ENCODE results near the gene VARS1. TPM values are rescaled to one million over a fixed set of nuclear protein-coding genes. Genes with fewer than 3 reads are reported as not detected.
"Not testable (repeated sequence)": the region's sequence is repeated elsewhere in the genome, so short reads cannot be mapped to it uniquely, and the experiment has no call there.

Gene VARS1
- total RNA-seq, result 10 to 100 TPM; 84.1 to 88.4 TPM

GRCh38 chr6:31795616-31796298, at the start of gene VARS1:
TSS of gene VARS1 (minus strand) at chr6:31795752. CDS start at chr6:31795217, 535 bp downstream.
- peak; percentile 86 for DNase-seq
- Mint-ChIP-seq H3K27me3 (no peaks in the 10 kb centered on the region), H3K4me3 (peak within 1 kb of the TSS; percentile 89), H3K36me3 (ENCODE audit: low read depth) (peaks cover 38% of the 10 kb centered on the region), H3K9me3 (no peaks in the 10 kb centered on the region), H3K4me1 (peaks cover 58% of the 10 kb centered on the region), H3K27ac (peak within 1 kb of the TSS; percentile 97)
- CTCF ChIA-PET, result interaction anchor here (0.9 to 4.1 kb wide), 11 partner anchors 9 to 129 kb away, joined by 3 to 25 read pairs (median 7); partner anchors contain the start of genes HSPA1A, HSPA1L, LSM2 and MSH5
- POLR2A ChIA-PET, result interaction anchor here (0.6 to 7.4 kb wide), 23 partner anchors 8 to 254 kb away, joined by 3 to 104 read pairs (median 5); partner anchors contain the start of genes BAG6, CLIC1, DDAH2 and DDX39B

GRCh38 chr6:31844507-31844906, 49.0 kb upstream of the VARS1 start:
- ChIA-PET POLR2A (interaction anchor here (0.7 kb wide), 1 partner anchor 9 kb away, joined by 3 read pairs; no protein-coding TSS in a partner anchor), CTCF (no interaction called here)
- Mint-ChIP-seq H3K36me3 (ENCODE audit: low read depth) (peaks cover 27% of the 10 kb centered on the region), H3K27me3 (no peaks in the 10 kb centered on the region), H3K27ac (no peak overlapping the region), H3K4me1 (peaks cover 6% of the 10 kb centered on the region), H3K4me3 (no peak overlapping the region), H3K9me3 (no peaks in the 10 kb centered on the region)
- DNase-seq, result no peak

- Mint-ChIP-seq H3K27me3 (no peaks in the 10 kb centered on the region), H3K4me3 (no peak overlapping the region), H3K36me3 (ENCODE audit: low read depth) (peaks cover 49% of the 10 kb centered on the region), H3K4me1 (peaks cover 27% of the 10 kb centered on the region), H3K9me3 (no peaks in the 10 kb centered on the region), H3K27ac (no peak overlapping the region)
- CTCF ChIA-PET, result no interaction called here
- POLR2A ChIA-PET, result no interaction called here
- DNase-seq, result no peak
Measured at GRCh38 chr6:31842053-31842452, 46.5 kb upstream of the VARS1 start.

- H3K9me3 Mint-ChIP-seq, DNase-seq, H3K27me3 Mint-ChIP-seq, H3K4me3 Mint-ChIP-seq, H3K27ac Mint-ChIP-seq: not testable (repeated sequence)
- peaks cover 38% of the 10 kb centered on the region for H3K4me1 Mint-ChIP-seq
- ChIA-PET CTCF (interaction anchor here (1.3 kb wide), 1 partner anchor 110 kb away, joined by 4 read pairs; no protein-coding TSS in a partner anchor), POLR2A (interaction anchor here (1.1 to 3.0 kb wide), 4 partner anchors 12 to 33 kb away, joined by 3 to 11 read pairs (median 4); partner anchors contain the start of genes HSPA1B, LSM2 and NEU1)
- H3K36me3 Mint-ChIP-seq (ENCODE audit: low read depth), result peaks cover 64% of the 10 kb centered on the region
Measured at GRCh38 chr6:31839779-31840126, 44.2 kb upstream of the VARS1 start.

- Mint-ChIP-seq H3K9me3 (no peaks in the 10 kb centered on the region), H3K36me3 (ENCODE audit: low read depth) (peaks cover 68% of the 10 kb centered on the region)
- POLR2A ChIA-PET, result interaction anchor here (0.6 to 3.0 kb wide), 8 partner anchors 9 to 971 kb away, joined by 3 to 11 read pairs (median 3); partner anchors contain the start of genes HSPA1B, LSM2 and NEU1
Measured at GRCh38 chr6:31838968-31839367, 43.4 kb upstream of the VARS1 start.

GRCh38 chr6:31838114-31838553, 42.6 kb upstream of the VARS1 start:
- peaks cover 43% of the 10 kb centered on the region for H3K4me1 Mint-ChIP-seq
- ChIA-PET CTCF (interaction anchor here (0.6 to 1.4 kb wide), 4 partner anchors 11 to 340 kb away, joined by 3 to 5 read pairs (median 3); partner anchors contain the start of gene HSPA1B), POLR2A (interaction anchor here (0.7 to 9.1 kb wide), 4 partner anchors 25 to 154 kb away, joined by 3 to 119 read pairs (median 7); partner anchors contain the start of genes CLIC1, MSH5 and NEU1)
- H3K27me3 Mint-ChIP-seq, H3K27ac Mint-ChIP-seq, H3K9me3 Mint-ChIP-seq, DNase-seq: not testable (repeated sequence)
- peaks cover 68% of the 10 kb centered on the region for H3K36me3 Mint-ChIP-seq (ENCODE audit: low read depth)
- peak overlapping the region; percentile 81 for H3K4me3 Mint-ChIP-seq

More at GRCh38 chr6:31838968-31839367, 43.4 kb upstream of the VARS1 start:
- Mint-ChIP-seq H3K27ac (peak overlapping the region; percentile 45), H3K4me1 (peaks cover 42% of the 10 kb centered on the region), H3K27me3 (no peaks in the 10 kb centered on the region), H3K4me3 (peak overlapping the region; percentile 46)
- CTCF ChIA-PET, result interaction anchor here (1.2 to 1.4 kb wide), 4 partner anchors 11 to 185 kb away, joined by 3 to 5 read pairs (median 4); partner anchors contain the start of gene HSPA1B
- DNase-seq, result no peak

- Mint-ChIP-seq H3K27me3 (no peaks in the 10 kb centered on the region), H3K27ac (peak overlapping the region; percentile 91), H3K4me1 (peaks cover 47% of the 10 kb centered on the region), H3K4me3 (peak overlapping the region; percentile 81), H3K9me3 (no peaks in the 10 kb centered on the region), H3K36me3 (ENCODE audit: low read depth) (peaks cover 68% of the 10 kb centered on the region)
- DNase-seq, result no peak
- ChIA-PET POLR2A (interaction anchor here (1.0 to 9.1 kb wide), 10 partner anchors 10 to 177 kb away, joined by 3 to 119 read pairs (median 10); partner anchors contain the start of genes C6orf47, CLIC1, CSNK2B and GPANK1), CTCF (no interaction called here)
Measured at GRCh38 chr6:31837369-31838113, 42.0 kb upstream of the VARS1 start.

GRCh38 chr6:31836474-31837368, 41.2 kb upstream of the VARS1 start:
- Mint-ChIP-seq H3K36me3 (ENCODE audit: low read depth) (peaks cover 65% of the 10 kb centered on the region), H3K4me1 (peaks cover 49% of the 10 kb centered on the region), H3K27ac (peak overlapping the region; percentile 91), H3K9me3 (no peaks in the 10 kb centered on the region), H3K27me3 (no peaks in the 10 kb centered on the region), H3K4me3 (peak overlapping the region; percentile 81)
- DNase-seq, result no peak
- ChIA-PET POLR2A (interaction anchor here (1.0 to 9.1 kb wide), 13 partner anchors 10 to 342 kb away, joined by 3 to 119 read pairs (median 6); partner anchors contain the start of genes C6orf47, CLIC1, CSNK2B and DXO), CTCF (interaction anchor here (1.1 to 2.7 kb wide), 4 partner anchors 10 to 67 kb away, joined by 3 to 10 read pairs (median 5); partner anchors contain the start of gene HSPA1B)

- Mint-ChIP-seq H3K27ac (peak overlapping the region; percentile 91), H3K27me3 (no peaks in the 10 kb centered on the region), H3K4me3 (peak overlapping the region; percentile 81), H3K9me3 (no peaks in the 10 kb centered on the region), H3K36me3 (ENCODE audit: low read depth) (peaks cover 64% of the 10 kb centered on the region), H3K4me1 (peaks cover 55% of the 10 kb centered on the region)
- CTCF ChIA-PET, result interaction anchor here (0.7 to 2.7 kb wide), 6 partner anchors 9 to 260 kb away, joined by 3 to 14 read pairs (median 6); partner anchors contain the start of genes HSPA1B and NEU1
- POLR2A ChIA-PET, result interaction anchor here (0.8 to 9.1 kb wide), 18 partner anchors 8 to 341 kb away, joined by 3 to 119 read pairs (median 5); partner anchors contain the start of genes C6orf47, CLIC1, CSNK2B and DDAH2
- no peak for DNase-seq
Measured at GRCh38 chr6:31836047-31836473, 40.5 kb upstream of the VARS1 start.

GRCh38 chr6:31834367-31835250, 39.1 kb upstream of the VARS1 start:
- CTCF ChIA-PET, result interaction anchor here (1.8 to 2.7 kb wide), 3 partner anchors 8 to 65 kb away, joined by 7 to 14 read pairs (median 10); partner anchors contain the start of genes HSPA1B and NEU1
- H3K4me3 Mint-ChIP-seq, result peak overlapping the region; percentile 81
- H3K36me3 Mint-ChIP-seq (ENCODE audit: low read depth), result peaks cover 64% of the 10 kb centered on the region

More at GRCh38 chr6:31834367-31835250, 39.1 kb upstream of the VARS1 start:
- H3K27ac Mint-ChIP-seq, result peak overlapping the region; percentile 91
- H3K9me3 Mint-ChIP-seq, result no peaks in the 10 kb centered on the region
- peaks cover 56% of the 10 kb centered on the region for H3K4me1 Mint-ChIP-seq
- H3K27me3 Mint-ChIP-seq, result no peaks in the 10 kb centered on the region
- POLR2A ChIA-PET, result interaction anchor here (0.9 to 9.1 kb wide), 20 partner anchors 8 to 1010 kb away, joined by 3 to 119 read pairs (median 6); partner anchors contain the start of genes BAG6, C6orf47, CLIC1 and CSNK2B
- peak; percentile 79 for DNase-seq
